Ureter (tissue), 1 donor: Measurements from ENCODE around the gene CNOT11. TPM values are rescaled to one million over a fixed set of nuclear protein-coding genes. Genes with fewer than 3 reads are reported as not detected.

Source experiments
- DNase-seq: peaks from one replicate; pipeline ENCODE4 v3.0.0-alpha.2; 2020; ENCODE audit warnings: low spot score
- total RNA-seq: library from RNA; stranded (reverse); gene quantifications from one replicate; pipeline ENCODE4 v1.2.4, GENCODE V29; 2023
- donor health status: DM: yes; HTN: yes; CAD: no.

The CNOT11 gene
- total RNA-seq, 1 donor from 2014 or later: 71.3 TPM

DNA sequence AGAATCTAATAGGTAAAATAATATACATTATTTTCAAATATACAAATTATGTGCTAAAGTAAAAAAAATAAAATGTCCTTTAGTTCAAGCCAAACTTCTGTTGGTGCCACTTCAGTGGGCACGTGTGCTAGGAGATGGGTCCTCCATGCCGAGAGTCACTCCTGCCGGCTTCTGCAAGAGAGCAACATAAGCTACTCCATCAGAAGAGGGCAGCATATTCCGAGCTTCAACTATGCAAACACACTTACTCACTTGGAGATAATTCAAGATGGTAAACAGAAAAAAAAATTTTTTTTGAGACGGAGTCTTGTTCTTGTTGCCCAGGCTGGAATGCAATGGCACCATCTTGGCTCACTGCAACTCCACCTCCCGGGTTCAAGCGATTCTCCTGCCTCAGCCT, 24.4 kb downstream of the CNOT11 start:
- DNase-seq: no peak

DNA sequence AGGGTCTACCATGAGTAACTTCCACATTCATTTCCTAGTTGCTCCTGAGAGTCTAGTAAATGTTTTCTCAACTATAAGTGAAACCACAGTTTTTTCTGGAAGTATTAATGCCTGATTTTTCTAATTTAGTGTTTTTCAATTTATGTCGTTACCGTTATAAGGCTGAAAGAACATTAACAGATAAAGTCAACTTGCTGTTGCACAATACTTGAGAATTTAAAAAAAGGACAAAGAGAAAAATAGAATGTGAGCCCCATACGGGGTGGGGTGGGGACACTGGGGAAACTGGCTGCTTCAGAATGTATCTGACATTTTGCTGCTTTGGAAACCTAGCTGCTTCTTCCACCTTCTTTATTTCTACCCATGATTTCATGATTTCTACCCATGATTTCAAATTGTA, 26.2 kb downstream of the CNOT11 start:
- no peak for DNase-seq

DNA sequence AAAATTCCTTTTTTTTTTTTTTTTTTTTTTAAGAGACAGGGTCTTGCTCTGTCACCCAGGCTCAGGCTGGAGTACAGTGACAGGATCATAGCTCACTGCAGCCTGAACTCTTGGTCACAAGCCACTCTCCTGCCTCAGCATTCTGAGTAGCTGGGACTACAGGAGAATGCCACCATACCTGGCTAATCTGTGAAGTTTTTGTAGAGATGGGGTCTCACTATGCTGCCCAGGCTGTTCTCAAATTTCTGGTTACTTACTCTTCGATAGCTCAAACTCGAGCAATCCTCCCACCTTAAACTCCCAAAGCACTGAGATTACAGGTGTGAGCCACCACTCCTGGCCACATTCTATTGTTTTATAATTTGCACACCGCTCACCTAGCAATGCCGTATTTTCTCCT, 28.8 kb downstream of the CNOT11 start:
- no peak for DNase-seq

DNA sequence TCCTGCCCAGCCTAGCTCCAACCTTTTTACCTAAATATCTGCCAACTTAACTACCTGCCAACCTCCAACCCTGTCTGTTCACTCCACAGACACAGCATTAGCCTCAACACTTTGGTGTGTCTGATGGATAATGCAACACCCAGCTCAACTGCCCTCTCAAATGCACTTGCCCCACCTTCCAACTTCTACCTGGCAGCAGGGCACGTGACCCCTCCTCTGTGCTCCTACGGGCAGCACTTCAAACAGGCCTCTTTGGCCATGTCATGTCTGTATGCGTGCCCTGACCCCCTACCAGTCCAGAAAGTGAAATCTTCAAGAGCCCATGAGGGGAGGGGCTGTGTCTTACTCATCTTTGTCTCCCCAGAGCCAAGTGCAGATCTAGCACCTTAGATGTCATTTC, 30.3 kb downstream of the CNOT11 start:
- DNase-seq: no peak

DNA sequence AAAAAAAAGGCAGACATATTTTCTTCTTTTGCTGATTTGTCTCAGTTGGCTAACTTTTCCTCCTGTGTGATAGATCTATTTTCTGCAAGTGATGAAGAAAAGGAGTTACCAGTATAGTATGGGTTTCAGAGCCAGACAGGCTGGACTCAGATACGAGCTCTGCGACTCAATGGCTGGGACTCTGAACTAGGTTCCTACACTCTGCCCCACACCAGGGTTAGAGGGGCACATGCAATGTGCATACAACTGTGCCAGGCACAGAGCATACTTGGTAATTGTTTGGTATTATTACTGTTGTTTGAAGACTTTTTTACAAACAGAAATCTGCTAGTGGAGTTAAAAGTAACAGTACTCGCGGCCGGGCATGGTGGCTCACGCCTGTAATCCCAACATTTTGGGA, 34.0 kb downstream of the CNOT11 start:
- DNase-seq: no peak

DNA sequence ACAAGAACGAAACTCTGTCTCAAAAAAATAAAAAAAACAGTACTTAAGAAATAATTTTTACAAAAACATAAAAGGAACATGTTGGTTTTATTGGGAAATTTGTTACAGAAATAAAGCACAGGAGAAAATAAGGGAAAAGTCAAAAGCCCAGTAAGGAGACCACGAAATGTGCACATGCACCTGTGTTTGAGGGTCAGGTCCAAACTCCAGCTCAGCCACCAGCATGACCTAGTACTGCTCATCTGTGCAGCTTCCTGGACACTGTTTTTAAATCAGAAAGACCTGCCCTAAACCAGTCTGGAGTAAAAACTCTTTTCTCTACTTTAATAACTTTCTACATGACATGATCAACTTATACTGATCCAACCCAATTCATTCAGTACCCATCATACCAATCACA, 34.6 kb downstream of the CNOT11 start:
- DNase-seq: no peak

DNA sequence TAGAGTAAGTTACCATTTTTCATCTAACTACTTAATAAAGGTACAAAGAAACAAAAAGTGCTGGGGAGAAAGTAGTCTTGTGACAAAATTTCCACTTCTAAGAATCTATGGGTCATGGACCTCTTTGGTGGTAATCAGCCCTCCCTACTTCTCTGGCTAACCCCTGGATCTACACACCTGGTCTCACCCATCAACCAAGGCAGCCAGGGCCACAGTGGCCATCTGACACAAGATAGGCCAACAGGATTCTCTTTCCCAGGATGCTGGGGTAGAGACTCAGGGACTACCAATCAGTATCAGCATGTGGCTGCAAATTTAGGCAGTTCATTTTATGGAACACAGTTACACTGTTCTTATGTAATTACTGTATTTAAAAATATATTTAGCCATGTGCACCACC, 38.0 kb downstream of the CNOT11 start:
- DNase-seq: no peak

DNA sequence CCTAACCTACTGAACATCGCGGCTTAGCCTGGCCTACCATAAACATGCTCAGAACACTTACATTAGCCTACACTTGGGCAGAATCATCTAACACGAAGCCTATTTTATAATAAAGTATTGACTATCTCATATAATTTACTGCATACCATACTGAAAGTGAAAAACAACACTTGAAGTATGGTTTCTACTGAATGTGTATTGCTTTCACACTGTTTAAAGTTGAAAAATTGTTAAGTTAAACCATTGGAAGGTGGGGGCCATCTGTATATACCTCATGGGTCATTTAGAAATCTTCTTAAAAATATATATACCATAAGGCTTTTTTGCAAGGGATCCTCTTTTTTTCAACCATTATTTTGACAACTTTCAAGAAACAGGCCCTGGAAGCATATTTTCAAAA, 39.3 kb downstream of the CNOT11 start:
- DNase-seq: no peak

DNA sequence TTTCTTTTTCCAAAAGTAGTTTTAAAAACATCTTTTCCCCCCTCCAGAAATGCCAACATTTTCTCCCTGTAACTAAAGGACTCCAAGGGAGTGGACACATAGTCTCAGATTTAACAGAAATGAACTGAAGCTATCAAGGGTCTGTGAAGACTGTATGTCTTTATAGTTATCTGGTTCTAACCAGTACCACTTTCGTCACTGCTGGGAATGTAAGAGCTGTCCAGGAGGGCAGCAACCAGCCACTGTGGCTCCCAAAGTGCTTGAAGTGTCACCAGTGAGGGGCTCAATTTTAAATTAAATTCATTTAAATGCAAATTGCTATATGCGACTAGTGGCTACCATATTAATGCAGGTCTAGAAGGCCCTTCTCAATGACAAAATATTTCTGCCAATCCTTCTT, 40.9 kb downstream of the CNOT11 start:
- DNase-seq: no peak

DNA sequence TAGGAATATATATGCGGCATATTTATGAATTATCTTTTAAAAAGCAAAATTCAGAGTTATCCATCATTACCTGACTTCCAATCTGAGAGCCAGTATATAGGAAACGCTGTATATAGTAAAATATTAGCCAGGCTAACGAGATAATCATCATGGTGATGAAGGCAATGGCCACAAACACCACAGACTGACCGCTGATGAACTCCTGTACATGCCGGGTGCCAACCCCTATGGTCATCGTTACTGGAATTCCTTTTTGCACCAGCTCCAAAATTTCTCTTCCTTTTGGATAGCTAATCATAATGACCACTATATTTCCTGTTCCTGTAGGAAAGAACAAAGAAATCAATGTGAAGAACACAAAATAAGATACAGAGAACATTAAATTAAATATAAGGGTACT, 42.2 kb downstream of the CNOT11 start:
- DNase-seq: no peak

DNA sequence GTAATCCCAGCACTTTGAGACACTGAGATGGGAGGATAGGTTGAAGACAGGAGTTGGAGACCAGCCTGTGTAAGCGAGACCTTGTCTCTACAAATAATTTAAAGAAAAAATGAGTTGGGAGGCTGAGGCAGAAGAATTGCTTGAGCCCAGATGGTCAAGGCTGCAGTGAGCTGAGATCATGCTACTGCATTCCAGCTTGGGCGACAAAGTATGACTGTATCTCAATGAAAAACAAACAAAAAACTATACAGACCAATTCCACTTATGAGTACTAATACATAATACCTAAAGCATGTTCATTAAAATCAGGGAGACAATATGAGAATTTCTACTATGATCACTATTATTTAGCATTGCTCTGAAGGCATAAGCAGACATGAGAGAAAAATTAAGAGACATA, 43.2 kb downstream of the CNOT11 start:
- DNase-seq: no peak

DNA sequence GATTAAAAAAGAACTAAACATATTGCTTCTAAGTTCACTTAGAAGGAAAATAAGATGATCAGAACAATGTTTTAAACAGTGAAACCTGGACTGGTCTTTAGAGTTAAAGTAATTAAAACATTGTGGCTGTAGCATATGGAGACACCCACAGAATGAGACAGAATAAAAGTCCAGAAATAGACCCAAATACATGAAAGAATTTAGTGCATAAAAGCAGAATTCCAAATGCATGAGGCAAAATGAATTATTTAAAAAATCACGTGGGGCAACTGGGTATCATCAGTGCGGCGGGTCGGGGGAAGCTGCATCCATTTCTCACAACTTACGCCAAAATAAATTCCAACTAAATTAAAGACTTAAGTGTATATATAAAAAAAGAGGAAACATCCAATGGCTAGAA, 43.7 kb downstream of the CNOT11 start:
- DNase-seq: no peak

DNA sequence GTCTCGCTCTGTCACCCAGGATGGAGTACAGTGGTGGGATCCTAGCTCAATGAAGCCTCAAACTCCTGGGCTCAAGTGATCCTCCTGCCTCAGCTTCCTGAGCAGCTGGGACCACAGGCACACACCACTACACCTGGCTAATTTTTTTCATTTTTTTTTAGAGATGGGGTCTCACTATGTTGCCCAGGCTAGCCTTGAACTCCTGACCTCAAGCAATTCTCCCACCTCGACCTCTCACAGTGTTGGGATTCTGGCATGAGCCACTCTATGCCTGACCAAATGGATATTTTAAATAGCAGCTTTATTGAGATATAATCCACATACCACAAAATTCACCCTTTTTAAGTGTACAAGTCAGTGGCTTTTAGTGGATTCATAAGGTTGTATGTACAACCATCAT, 44.7 kb downstream of the CNOT11 start:
- no peak for DNase-seq

DNA sequence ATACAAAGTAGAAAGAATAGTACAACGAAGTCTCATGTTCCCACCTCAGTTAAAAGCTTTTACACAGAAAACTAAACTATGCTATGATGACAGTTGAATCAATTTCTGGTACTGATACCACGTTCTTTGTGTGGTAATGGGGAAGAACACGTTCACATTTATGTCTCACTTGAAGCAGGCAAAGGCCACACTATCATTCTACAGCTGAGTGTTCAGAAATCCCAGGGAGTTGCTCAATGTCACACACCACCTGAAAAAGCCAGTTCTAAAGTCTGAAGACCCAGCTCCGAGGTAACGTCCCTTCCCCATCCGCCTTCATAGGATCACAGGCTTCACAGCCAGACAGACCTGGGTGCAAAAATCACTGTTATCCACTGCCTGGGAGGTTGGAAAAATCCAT, 46.9 kb downstream of the CNOT11 start:
- DNase-seq: no peak

DNA sequence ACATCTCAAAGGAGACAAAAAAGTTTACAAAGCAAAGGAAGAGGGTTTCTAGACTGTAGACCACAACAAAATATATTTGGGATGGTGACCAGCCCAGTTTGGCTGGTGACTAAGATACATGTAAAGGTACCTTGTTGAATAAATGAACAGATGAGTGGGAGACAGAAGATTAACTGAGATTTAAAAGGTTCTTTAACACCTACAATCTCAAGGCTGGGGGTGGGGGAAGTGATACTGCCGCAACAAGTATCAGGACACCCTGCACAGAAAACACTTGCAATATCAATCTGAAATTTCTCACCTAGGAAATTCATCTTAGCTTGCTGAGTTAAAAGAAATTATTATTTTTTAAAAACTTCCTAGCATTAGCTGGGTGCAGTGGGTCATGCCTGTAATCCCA, 47.5 kb downstream of the CNOT11 start:
- DNase-seq: no peak

DNA sequence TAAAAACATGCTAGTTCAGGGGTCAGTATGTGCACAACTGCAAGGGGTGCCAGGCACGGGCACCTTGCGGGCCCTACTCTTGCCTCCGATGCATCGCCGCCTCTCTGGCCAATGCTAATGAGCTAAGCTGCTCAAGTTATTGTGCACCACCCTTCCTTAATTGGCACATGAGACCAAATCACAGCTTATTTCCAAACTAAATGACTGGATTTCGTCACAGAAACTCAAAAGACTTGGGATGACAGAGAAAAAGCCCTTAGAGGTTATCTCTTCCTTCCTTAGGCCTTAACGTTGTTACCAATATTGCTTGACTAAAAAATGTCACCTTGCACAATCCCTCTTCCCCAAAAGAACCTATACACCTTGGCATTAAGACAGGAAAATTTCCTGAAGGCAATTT, 48.1 kb downstream of the CNOT11 start:
- no peak for DNase-seq

DNA sequence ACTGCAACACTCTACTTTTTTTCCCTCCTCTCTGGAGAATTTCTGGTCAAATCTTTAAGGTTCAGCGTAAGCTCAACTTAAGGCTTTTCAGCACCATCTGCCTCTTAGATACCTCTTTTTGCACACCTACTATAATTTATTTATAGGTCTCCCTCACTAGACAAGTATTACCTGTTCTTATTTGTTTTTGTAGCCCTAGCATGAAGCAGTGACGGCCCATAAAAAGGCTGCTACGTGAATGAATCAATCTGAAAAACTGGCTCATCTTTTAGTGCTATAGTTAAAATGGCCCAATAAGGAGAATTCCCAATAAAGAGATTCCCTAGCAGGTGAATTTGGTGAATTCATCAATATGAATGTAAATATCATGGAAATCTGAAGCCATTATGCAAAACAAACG, 49.3 kb downstream of the CNOT11 start:
- DNase-seq: no peak

DNA sequence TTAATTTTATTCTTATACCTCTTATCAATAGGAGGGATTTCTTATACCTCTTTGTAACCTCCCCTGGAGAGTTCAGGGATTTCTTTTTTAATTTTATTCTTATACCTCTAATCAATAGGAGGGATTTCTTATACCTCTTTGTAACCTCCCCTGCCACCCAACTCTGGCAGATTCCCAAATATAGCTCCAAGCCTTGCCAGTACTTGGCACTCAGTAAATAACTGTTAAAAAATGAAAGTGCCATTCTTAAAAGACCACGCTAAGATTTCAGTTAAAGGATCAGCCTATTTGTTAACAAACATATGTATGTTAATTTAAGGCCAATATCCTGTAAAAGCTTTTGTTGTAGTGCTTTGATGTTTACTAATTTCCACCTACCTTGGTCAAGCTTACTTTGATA, 51.0 kb downstream of the CNOT11 start:
- no peak for DNase-seq

DNA sequence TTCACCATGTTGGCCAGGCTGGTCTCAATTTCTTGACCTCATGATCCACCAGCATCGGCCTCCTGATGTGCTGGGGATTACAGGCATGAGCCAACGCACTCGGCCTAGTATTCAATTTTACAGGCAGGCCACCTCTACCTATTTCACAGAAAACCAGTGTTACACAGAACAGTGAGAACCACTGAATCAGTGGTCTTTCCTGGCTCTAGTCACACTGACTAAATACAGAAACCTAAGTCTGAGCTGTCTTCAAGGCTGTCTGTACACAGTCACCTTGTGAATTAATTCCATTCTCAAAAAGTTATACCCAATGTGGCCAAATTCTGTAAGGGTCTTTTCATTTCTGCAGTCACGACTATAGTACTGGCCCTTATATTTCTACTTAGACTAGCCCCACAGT, 52.3 kb downstream of the CNOT11 start:
- DNase-seq: no peak

DNA sequence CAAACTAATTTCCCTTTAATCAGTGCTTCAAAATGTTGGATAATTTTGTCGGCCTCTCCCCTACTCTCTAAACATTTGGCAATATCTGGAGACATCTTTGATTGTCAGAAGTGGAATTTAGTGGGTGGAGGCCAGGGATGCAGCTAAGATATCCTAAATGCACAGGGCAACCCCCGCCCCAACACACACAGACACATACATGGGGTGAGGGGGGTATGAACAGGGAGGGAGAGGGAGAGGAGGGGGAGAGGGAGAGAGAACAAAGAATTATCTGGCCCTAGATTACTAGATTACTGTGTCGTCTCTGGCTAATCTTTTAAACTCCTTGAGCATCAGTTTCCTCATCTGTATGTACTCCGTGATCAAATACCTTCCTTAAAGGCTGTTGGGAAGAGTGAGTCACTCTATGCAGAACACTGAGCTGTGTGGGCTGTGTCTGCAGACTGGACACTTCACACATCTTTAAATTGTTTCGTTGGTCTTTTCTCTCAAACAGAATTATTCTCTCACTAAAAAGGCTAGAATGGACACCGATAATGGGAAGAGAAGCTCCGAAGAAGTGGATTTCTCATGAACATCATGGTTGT, 52.9 kb downstream of the CNOT11 start:
- no peak for DNase-seq

DNA sequence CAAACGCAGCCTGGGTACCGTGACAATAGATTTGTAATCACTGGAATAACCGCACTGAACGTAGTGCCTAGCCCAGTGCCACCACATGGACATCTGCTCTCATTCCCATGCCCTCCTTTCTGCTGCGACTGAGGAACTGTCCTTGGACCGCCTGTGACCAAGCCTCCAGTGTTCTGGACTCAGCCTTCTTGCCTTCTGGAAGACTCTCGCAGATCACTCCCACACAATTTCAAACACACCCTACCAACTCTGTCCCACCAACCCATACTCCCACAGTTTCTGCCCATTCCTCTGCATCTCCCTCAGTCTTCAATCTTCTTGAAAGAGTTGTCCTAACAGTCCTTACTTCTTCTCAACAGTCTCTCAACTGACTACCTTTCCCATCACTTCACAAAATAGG, 53.7 kb downstream of the CNOT11 start:
- DNase-seq: no peak

DNA sequence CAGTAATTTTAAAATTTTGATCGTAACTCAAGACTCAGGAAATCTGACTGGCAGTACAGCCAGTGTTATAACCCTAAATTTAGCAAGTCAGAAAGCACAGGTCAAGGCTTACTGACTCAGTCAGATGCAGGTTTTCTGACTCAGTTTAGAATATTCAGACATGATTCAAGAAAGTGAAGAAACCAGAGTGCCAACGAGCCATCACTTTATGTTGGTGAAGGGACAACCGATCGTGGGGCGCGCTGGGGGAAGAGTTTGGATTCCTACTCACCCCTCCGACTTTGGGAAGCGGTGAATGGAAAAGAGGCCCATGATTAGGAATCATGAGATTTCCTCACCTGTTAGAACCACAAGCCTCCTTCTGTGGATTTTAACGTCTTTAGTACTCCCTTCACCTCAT, 54.8 kb downstream of the CNOT11 start:
- no peak for DNase-seq

DNA sequence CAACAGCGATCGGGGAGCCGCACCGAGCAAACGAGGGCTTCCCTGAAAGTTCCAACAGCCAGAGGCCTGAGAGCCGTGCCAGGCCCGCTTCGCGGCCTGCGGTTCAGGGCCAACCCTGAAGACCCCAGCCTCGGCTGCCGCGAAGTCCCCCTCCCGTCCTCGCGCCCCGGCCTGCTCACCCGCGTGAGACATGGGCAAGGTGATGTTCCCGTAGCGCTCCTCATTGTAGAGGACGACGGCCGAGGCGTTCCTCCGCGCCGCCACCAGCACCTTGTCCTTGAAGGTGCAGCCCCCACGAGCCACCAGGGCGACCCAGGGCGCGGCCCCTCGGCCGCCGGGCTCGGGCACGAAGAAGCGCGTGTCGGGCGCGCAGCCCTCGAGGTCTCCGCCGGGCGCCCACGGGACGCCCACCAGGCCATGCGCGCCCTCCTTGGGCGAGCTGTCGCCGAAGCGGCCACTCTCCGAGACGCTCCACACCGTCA, 55.3 kb downstream of the CNOT11 start:
- peak; percentile 50 for DNase-seq

DNA sequence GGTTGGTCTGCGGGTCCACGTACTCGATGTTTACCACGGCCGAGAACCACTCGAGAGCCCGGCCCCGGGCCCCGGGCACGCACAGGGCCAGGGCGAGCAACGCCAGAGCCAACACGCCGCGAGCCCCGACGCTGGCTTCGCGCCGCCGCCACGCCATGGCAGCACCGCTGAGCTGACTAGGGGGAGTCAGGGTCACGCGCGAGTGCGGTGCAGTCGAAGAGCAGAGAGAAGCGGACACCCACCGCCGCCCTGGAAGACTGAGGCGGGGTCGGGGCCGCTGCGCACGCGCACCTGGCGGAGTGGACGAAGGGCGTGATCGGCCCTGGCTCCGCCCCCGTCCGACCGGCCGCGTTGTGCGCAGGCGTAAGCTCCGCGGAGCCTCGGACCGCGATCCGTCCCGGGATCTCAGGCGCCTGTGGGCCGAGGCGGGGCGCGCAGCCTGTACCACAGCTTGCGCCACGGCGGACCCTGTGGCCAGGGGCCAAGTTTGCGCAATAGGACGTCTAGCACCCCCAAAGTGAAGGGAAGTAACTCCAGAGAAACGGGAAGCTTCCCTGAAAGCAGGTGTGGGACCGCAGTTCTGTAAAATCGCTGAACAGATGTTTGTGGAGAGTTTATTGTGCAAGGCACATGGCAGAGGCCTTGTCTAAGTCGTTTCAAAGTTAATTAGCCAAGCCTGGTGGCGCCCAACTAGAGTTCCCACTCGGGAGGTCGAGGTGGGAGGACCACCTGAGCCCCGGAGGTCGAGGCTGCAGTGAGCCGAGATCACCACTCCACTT, 55.9 kb downstream of the CNOT11 start, which contains the start of gene RNF149:
Gene RNF149 (minus strand): TSS at position 270 of the 779 bp plus-strand sequence. CDS start 113 bp downstream, at position 157.
- peak; percentile 95 for DNase-seq
